Esophagus squamous epithelium (tissue), 4 donors: ENCODE measurements around the gene CARMIL3.

Source experiments
- POLR2A ChIP-seq, 4 donors: fragments of 450-650 bp; IDR thresholded peaks; one replicate each; pipeline ENCODE4 v1.6.1; 2017; ENCODE audit warnings: antibody characterized with exemption in 4 of 4, mild to moderate bottlenecking in 4 of 4, moderate library complexity in 3 of 4
- TF ChIP-seq, protein P1 (sequence below), 6 experiments: fragments of 450-650 bp in 4 of 6; fragments of 200-600 bp in 2 of 6; sonication (generic) in 2 of 6; IDR thresholded peaks; one replicate each; pipeline ENCODE4 v1.5.1; 2016 to 2019; ENCODE audit warnings: antibody characterized with exemption in 6 of 6, mild to moderate bottlenecking in 4 of 6, moderate library complexity in 4 of 6

DNA sequence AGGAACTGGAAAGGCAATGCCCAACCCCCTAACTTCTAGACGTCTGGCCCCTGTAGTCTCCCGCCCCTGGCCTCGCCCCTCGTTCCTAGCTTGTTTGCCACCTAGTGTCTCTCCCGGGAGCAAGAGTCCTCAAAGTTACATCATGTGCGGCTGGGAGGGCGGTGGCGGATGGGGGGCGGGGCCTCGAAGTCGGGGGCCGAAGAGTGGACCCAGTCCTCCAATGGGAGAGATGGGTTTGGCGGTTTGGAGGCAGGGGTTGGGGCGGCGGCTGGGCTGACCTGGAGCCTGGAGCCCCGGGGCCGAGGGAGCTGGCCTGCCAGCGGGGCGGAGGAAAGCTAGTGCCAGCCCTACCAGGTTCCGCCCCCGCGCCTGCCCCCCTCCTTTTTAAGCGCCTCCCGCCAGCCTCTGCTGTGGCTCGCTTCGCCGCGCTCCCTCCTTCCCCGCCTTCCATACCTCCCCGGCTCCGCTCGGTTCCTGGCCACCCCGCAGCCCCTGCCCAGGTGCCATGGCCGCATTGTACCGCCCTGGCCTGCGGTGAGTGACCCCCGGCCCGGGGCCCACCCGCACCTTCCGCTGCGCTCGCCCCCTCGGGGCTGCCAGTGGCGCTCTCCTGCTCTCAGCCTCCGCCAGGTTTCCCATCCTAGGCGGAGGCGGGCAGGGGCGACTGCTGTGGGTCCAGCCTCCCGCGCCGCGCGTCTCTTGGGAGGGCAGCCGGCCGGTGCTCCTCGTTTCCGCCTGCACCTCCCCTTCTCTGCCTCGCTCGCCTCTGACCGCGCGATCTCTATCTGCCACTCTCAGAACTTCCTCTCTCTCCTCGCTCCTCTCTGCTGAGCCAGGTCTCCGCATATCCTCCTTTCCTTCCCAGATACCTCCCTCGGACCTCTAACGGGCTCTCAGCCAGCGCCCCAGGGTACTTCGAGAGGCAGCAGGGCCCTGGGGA is 42.4 kb downstream of the CARMIL3 start, which contains the start of gene PCK2:
- TF ChIP-seq, protein P1, sequence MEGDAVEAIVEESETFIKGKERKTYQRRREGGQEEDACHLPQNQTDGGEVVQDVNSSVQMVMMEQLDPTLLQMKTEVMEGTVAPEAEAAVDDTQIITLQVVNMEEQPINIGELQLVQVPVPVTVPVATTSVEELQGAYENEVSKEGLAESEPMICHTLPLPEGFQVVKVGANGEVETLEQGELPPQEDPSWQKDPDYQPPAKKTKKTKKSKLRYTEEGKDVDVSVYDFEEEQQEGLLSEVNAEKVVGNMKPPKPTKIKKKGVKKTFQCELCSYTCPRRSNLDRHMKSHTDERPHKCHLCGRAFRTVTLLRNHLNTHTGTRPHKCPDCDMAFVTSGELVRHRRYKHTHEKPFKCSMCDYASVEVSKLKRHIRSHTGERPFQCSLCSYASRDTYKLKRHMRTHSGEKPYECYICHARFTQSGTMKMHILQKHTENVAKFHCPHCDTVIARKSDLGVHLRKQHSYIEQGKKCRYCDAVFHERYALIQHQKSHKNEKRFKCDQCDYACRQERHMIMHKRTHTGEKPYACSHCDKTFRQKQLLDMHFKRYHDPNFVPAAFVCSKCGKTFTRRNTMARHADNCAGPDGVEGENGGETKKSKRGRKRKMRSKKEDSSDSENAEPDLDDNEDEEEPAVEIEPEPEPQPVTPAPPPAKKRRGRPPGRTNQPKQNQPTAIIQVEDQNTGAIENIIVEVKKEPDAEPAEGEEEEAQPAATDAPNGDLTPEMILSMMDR (IDR thresholded peaks at IDR 0.05): peak in 3 of 6 experiments; percentile 11 to 27 (median 16)
- TF ChIP-seq POLR2A (IDR thresholded peaks at IDR 0.05): peak in 1 of 4 donors; percentile 71
